HuH-7.5 (cell line): Measurements from ENCODE around the gene CCDC33.

Experiments used
- DNase-seq: peaks from one replicate; pipeline ENCODE4 v3.0.0; 2011; ENCODE audit warnings: low spot score

The CCDC33 gene

GRCh38 chr15:74208901-74209559, 27.1 kb upstream of the CCDC33 start:
- no peak for DNase-seq

GRCh38 chr15:74209560-74209958, 26.6 kb upstream of the CCDC33 start:
- DNase-seq: no peak

- DNase-seq: no peak
Measured at GRCh38 chr15:74209997-74210671, 26.0 kb upstream of the CCDC33 start.

GRCh38 chr15:74210729-74211128, 25.4 kb upstream of the CCDC33 start:
- DNase-seq: no peak

- DNase-seq: no peak
Measured at GRCh38 chr15:74211656-74212055, 24.5 kb upstream of the CCDC33 start.

- DNase-seq: no peak
Measured at GRCh38 chr15:74212494-74212893, 23.6 kb upstream of the CCDC33 start.

GRCh38 chr15:74213858-74214284, 22.3 kb upstream of the CCDC33 start:
- no peak for DNase-seq

- DNase-seq: no peak
Measured at GRCh38 chr15:74214324-74215021, 21.7 kb upstream of the CCDC33 start.

GRCh38 chr15:74215958-74216357, 20.2 kb upstream of the CCDC33 start:
- no peak for DNase-seq

GRCh38 chr15:74216949-74217348, 19.2 kb upstream of the CCDC33 start:
- DNase-seq: no peak

GRCh38 chr15:74217907-74218885, 17.9 kb upstream of the CCDC33 start:
- no peak for DNase-seq

- DNase-seq: no peak
Measured at GRCh38 chr15:74220475-74221248, 15.5 kb upstream of the CCDC33 start.

- DNase-seq: no peak
Measured at GRCh38 chr15:74221399-74222239, 14.5 kb upstream of the CCDC33 start.

- no peak for DNase-seq
Measured at GRCh38 chr15:74222240-74223119, 13.6 kb upstream of the CCDC33 start.

- no peak for DNase-seq
Measured at GRCh38 chr15:74225928-74226327, 10.2 kb upstream of the CCDC33 start.

GRCh38 chr15:74226761-74227540, 9.2 kb upstream of the CCDC33 start:
- no peak for DNase-seq

GRCh38 chr15:74227968-74228722, 8.0 kb upstream of the CCDC33 start:
- no peak for DNase-seq

- DNase-seq: no peak
Measured at GRCh38 chr15:74228723-74229081, 7.4 kb upstream of the CCDC33 start.
